Stimulated activated CD8-positive, alpha-beta memory T cell treated with anti-CD3 and anti-CD28 coated beads, Interleukin-12 subunit alpha, Interleukin-12 subunit beta, amount 100 ng/mL, for 1 hour (primary cell): ENCODE measurements around the gene ACP3.

Experiments
- DNase-seq: peaks from one replicate; pipeline ENCODE4 v3.0.0-alpha.2; 2020; ENCODE audit warnings: low read depth

The ACP3 gene

GRCh38 chr3:132318451-132318850 is 1.2 kb downstream of the ACP3 start:
- no peak for DNase-seq

- DNase-seq, result no peak
These were observed 4.1 kb downstream of the ACP3 start for GRCh38 chr3:132321304-132321703.

DNA sequence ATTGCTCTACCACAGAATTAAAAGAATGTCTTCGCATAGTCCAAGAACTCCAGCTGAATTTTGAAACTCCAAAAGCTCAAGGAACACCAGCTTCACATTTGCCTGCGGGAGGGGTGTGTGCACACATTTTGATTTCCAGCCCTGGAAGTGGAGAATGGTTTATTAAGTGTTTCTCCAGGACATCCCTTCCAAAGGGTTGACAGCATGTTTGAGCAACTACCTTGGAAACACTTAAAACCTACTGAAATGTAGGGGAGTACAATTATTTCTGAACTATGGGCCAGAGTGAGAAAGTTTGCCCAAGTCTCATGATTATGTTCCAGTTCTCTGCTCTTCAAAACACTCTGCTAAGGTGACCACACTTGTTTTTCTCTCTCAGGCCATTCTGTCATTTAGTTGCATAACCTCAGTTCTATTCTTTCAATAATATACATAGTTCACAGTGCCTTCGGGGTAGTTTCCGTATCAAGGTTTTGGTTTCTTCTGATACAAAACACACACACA is 7.9 kb downstream of the ACP3 start:
- DNase-seq, result no peak

- DNase-seq, result no peak
These were observed 8.4 kb downstream of the ACP3 start for GRCh38 chr3:132325634-132326033.

GRCh38 chr3:132326251-132326650 is 9.0 kb downstream of the ACP3 start:
- DNase-seq, result no peak

DNA sequence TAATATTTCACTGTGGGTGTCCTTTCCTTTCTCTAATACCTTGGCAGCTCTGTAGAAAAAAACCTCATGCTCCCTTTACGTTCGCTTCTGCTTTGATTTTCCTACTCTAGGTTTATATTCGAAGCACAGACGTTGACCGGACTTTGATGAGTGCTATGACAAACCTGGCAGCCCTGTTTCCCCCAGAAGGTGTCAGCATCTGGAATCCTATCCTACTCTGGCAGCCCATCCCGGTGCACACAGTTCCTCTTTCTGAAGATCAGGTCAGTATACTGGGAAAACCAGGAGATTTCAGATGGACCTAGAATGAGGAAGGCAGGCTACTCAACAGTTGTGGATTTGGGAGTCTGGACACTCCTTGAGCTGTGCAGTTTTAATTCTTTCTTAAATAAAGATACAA is 14.9 kb downstream of the ACP3 start:
- no peak for DNase-seq

GRCh38 chr3:132332508-132332907 is 15.3 kb downstream of the ACP3 start:
- DNase-seq, result no peak

DNA sequence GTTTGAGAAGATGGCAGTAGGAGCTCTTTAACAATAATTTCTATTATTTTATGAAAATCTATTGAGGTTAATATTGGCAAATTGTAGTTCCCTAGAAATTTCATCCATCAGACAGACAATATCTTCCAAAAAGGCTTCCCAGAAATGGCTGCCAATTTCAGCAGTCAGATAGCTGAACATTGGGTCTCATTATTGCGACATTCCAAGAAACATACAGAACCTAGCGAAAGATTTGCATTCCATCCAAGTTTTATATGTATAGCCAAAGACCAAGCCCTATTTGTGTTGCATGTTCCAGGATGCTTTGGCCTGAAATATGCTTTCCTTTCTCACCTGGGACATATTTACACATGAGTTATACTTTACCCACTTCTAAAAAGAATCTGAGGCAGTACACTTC is 24.5 kb downstream of the ACP3 start:
- DNase-seq, result no peak

DNA sequence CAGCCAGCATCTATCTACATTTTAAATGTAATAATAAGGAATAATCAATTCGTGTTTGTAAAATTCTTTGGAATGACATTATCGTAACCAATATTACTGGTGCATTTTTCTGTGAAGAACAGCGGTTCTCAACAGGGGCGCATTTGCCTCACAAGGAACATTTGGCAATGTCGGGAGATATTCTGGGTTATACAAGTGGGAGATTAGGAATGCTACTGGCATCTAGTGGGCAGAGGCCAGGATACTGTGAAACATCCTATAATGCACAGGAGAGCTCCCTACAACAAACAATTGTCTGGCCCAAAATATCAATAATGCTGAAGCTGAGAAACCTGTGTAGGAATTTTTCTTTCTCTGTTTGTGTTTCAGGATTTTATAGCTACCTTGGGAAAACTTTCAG is 25.0 kb downstream of the ACP3 start:
- no peak for DNase-seq

- no peak for DNase-seq
These were observed 25.4 kb downstream of the ACP3 start for GRCh38 chr3:132342610-132343009.

DNA sequence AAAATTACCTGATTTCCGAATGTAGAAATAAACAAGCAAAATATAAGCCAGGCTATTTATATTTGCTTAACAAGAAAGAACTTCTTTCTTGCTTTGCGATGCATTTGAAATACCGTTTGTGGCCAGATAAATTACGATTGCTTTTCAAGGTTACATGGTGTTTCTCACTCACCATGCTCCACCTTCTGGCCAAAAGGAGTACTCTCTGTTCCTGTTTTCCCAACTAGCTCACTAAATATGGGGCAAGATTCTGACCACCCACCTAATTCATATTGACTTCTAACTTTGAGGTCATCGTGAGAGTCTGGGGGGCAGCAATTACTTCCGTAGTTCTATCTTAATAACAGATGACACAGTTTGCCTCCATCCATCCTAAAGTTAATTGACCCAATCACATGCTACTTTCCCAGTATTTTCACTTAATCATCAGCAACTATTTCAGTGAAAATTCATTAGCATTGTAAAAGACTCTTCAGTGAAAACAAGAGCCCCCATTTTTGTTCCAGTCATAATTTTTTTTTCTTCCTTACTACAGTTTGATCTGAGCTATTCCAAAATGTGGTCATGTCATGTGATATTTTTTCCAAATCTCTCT is 25.9 kb downstream of the ACP3 start:
- DNase-seq, result no peak

DNA sequence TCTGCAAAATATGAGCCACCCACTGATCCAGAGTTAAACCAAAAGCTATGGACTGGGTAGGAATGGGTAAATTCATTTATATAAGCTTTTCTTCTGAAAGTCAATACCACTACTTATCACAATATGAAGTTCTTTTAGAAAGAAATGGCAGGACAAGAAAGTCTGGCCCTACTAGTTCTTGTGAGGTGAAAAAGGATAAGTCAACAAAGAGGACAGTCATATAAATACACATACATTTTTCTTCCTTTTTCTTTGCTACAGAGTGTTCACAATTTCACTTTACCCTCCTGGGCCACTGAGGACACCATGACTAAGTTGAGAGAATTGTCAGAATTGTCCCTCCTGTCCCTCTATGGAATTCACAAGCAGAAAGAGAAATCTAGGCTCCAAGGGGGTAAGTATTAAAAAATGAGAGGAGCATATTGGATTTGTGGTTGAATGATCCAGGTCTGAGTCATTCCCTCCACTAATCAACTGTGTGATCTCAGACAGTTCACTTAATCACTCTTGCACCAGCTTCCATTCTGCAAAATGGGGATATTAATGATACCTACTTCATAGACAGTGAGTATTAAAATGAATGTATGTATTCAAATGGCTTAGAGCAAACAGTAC is 27.6 kb downstream of the ACP3 start:
- DNase-seq, result no peak

DNA sequence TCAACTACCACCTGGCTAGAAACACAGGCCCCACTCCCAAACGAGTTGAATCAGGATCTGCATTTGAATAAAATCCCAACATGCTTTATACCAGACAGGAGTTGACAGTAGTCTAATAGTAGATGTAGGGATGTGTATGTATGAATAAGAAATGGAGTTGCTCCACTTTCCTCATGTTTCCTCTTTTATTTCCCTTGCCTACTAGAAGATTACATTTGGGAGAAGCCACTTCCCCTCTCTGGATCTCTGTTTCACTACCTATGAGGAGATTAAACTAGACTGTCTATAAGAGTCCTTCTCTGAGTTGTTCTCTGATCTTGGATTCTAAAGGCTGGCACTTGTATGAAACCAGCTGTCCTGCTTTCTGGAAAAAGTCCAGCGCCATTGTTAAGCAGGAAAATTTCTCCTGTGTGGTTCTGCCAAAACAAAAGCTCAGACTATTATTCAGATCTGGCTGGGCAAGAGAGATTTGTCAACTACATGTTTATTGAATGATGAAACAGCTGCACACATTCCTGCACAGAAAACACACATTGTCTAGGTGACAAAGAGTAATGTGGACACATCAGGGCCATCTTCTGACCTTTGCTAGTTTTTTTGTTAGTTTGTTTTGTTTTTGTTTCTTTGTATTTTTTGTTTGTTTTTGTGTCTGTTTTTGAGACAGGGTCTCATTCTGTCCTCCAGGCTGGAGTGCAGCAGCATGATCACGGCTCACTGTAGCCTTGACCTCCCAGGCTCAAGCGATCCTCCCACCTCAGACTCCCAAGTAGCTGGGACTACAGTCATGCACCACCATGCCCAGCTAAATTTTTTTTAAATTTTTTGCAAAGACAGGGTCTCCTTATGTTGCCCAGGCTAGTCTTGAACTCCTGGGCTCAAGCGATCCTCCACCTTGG is 29.9 kb downstream of the ACP3 start:
- no peak for DNase-seq

GRCh38 chr3:132347811-132348210 is 30.6 kb downstream of the ACP3 start:
- DNase-seq, result no peak

DNA sequence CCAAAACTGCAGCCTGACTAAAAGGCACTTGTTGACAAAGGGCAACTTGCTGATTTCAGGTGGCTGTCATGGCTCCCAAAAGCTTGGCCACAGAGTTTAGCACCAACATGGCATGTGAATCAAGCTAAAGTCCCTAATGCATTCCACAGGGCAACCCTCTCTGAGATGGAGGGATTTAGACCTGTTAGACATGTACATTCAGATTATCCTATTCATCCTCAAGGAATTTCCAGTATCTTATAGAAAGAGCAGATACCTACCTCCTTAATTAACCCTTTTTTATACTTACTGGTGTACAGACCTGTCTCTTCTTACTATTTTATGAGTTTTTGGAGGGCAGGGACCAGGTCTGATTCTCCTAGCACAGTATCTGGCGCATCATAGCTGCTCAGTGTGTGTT is 31.3 kb downstream of the ACP3 start:
- DNase-seq, result no peak

DNA sequence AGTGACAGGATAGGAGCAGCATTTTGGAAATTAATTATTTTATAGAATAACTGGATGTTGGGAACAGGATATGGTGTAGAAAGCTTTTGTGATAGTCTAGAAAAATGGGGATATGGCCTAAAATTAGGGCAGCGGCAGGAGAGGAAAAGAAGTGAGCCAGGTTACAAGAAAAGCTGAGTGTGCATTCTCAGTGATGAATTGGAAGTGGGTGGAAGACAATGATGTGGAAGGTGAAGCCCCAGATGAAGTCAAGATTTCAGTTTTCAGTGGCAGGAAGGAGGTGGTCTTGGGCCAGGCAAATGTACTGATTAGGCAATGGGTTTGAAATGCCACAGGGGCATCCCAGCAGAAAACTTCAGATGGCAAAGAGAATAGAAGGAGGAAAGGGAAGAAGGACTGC is 33.6 kb downstream of the ACP3 start:
- no peak for DNase-seq

DNA sequence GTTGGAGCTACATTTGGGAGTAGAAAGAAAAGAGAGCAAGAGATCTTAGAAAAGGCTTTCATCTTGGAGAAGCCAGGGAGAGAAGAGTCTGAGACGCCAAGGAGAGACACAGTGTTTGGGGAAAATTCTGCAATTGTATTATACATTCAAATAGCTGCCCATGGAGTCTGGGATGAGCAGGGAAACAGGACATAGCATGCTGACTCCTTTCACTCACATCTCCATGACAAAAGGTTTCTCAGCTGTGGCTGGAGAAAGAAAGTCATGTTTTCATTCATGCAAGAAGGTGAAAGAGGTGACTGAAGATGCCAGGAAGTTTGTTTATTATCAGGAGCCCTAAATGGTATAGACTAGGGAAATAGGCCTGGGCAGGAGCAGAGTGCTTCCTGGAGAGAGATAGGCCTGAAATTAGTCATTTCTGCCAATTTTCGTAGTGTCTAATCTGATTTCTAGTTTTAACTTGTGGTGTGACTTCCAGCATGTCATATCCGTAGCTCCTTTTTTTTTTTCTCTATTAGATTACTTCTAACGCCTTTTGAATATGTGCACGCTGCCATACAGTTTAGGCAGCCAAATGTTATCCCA is 34.1 kb downstream of the ACP3 start:
- DNase-seq, result no peak

DNA sequence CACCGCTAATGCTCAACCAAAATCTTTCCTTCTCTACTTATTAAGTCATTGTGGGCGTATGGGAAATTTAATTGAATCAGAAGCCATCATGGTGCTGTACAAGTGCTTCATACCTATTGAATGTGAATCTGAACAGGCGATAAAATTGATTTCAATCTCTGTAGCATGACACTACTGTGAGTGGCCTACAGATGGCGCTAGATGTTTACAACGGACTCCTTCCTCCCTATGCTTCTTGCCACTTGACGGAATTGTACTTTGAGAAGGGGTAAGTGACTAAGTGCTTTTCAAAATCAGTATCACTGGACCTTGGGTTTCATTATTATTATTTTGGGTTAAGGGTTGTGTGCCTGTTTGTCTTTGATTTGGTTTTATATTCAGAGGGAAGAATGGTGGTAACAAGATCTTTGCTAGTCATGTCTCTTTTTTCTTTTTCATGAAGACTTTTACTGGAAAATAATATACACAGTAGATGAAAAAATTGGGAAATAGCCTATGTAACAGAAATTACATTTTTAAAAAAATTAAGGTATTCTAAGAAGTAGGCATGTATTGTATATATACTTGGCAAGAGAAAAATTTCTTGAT is 35.4 kb downstream of the ACP3 start:
- DNase-seq, result peak; percentile 50

DNA sequence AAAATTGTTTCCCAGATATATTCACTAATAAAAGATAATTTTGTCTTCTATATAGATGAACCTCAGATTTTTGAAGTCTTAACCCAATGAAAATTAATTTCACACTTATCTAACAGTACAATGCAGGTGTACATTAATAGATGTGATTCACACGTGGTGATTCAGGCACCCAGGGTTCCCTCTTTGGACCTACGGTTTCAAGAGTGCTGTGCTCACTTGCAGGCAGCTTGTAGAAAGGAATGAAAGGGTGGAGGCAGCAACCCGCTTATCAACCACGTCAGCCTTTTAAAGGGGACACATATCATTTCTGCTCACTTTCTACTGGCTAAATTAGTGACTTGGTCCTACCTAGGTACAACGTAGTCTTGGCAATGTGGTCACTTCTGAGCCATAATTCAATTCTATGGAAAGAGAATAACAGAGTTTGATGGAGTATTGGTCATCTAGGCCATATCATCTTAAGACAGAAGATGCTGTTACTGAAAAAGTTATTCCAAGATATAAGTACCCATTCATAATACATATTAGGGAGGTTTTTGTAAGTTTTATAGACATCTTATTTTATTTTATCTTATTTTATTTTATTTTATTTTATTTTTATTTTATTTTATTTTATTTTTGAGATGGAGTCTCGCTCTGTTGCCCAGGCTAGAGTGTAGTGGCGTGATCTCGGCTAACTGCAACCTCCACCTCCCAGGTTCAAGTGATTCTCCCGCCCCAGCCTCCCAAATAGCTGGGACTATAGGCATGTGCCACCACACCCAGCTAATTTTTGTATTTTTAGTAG is 37.9 kb downstream of the ACP3 start:
- DNase-seq, result no peak

GRCh38 chr3:132356568-132356967 is 39.4 kb downstream of the ACP3 start:
- no peak for DNase-seq

DNA sequence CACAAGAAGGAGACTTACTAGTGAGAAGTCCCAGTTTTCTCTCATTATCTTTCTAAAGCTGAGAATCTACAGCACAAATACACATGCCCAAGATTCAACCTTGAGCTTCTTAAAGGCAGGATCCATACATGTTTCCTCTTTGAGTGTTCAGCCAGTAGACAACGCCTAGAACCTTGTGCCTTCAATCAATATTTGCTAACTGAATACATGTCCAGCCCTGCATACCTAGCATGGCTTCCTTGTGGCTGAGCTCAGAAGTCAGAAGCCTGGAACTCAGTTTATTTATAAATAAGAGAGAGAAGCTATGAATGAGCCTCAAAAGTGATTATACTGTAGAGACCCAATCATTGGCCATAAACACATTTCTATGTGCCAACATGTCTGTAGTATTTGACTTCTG is 43.5 kb downstream of the ACP3 start:
- DNase-seq, result no peak

DNA sequence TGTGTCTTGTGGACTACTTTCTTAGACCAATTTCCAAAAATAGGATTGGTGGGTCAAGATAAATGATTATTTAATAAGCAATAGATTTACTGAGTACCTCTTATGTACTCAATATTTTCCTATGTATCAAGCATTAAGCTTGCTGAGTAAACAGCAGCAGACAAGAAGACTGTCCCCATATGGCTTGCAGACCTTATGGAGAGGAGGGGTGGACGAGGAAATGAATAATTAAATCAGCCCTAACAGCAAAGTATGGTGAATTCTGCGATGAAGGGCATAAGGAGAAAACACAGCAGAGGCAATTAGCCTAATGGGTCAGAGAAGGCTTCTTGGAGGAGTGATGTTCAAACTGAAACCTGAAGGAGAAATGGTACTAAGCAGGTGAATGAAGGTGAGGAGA is 45.1 kb downstream of the ACP3 start:
- DNase-seq, result no peak
